Measurements from ENCODE around the gene OR56A1. TPM values are rescaled to one million over a fixed set of nuclear protein-coding genes. Genes with fewer than 3 reads are reported as not detected.

OR56A1 gene
- total RNA-seq (2021; ENCODE audit: unreplicated experiment) (not detected), Bru-seq, nascent RNA (percentile 6 among the genes with signal in this experiment), BruChase-seq, experiment 1, labeled RNA remaining after a 2-hour chase (percentile 12 among the genes with signal in this experiment), BruChase-seq, experiment 2, labeled RNA remaining after a 6-hour chase (percentile 10 among the genes with signal in this experiment)
- not detected for polyA plus RNA-seq (2012; ENCODE audit: insufficient read length)
- long read RNA-seq = 0 reads

DNA sequence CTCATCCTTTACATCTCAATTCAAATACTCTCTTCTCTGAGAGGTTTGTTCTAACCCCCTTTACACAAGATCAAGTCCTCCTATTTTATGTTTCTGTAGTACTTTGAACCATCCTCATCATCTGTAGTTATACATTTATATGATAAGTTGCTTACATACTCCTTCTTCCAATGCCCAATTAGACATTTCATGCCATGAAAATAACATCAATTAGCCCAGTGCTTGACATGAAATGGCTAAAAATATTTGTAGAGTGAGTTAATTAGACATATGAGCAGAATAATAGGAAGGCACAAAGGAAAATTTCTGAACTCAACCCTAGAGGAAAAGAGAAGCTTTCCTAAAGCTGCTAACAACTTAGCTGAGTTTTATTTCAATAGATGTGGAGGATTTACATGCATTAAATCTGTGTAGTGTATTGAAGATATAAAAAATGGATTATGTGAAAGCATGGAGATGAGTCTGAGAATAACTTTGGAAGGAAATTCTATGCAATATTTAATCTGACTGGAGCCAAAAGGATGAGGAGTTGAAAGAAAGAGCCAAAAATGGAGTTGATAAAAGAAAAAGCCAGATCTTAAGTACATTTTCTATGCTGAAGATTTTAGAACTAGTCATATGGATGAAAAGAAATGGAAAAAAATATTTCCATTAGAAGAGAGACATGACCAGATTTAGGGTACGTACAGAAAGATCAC is at the start of gene OR56A1:
Gene OR56A1, minus strand, starts transcription at position 51 of the 698 bp plus-strand sequence. CDS start 3,066 bp downstream, outside the sequence.
- no peaks in the 10 kb centered on the region for H3K9me3 ChIP-seq (ENCODE audit: control insufficient read depth, insufficient read depth, low read depth, low read length)
- H3K4me3 ChIP-seq (ENCODE audit: low read depth in 2 of 2, low read length in 2 of 2) = no peak within 1 kb of the TSS
- TF ChIP-seq, protein P1, sequence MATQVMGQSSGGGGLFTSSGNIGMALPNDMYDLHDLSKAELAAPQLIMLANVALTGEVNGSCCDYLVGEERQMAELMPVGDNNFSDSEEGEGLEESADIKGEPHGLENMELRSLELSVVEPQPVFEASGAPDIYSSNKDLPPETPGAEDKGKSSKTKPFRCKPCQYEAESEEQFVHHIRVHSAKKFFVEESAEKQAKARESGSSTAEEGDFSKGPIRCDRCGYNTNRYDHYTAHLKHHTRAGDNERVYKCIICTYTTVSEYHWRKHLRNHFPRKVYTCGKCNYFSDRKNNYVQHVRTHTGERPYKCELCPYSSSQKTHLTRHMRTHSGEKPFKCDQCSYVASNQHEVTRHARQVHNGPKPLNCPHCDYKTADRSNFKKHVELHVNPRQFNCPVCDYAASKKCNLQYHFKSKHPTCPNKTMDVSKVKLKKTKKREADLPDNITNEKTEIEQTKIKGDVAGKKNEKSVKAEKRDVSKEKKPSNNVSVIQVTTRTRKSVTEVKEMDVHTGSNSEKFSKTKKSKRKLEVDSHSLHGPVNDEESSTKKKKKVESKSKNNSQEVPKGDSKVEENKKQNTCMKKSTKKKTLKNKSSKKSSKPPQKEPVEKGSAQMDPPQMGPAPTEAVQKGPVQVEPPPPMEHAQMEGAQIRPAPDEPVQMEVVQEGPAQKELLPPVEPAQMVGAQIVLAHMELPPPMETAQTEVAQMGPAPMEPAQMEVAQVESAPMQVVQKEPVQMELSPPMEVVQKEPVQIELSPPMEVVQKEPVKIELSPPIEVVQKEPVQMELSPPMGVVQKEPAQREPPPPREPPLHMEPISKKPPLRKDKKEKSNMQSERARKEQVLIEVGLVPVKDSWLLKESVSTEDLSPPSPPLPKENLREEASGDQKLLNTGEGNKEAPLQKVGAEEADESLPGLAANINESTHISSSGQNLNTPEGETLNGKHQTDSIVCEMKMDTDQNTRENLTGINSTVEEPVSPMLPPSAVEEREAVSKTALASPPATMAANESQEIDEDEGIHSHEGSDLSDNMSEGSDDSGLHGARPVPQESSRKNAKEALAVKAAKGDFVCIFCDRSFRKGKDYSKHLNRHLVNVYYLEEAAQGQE (IDR thresholded peaks at IDR 0.05; ENCODE audit: insufficient read depth in 1 of 2, low read depth in 2 of 2, low read length in 1 of 2) = no peak
- TF ChIP-seq POLR2AphosphoS5 (IDR thresholded peaks at IDR 0.05; ENCODE audit: low read depth, low read length) (no peak), TCF7L2 (IDR thresholded peaks at IDR 0.05; ENCODE audit: low read depth, low read length) (no peak), SIN3A (IDR thresholded peaks at IDR 0.05; ENCODE audit: borderline replicate concordance, insufficient read depth, low read depth, low read length) (no peak)
- TF ChIP-seq, protein P2, sequence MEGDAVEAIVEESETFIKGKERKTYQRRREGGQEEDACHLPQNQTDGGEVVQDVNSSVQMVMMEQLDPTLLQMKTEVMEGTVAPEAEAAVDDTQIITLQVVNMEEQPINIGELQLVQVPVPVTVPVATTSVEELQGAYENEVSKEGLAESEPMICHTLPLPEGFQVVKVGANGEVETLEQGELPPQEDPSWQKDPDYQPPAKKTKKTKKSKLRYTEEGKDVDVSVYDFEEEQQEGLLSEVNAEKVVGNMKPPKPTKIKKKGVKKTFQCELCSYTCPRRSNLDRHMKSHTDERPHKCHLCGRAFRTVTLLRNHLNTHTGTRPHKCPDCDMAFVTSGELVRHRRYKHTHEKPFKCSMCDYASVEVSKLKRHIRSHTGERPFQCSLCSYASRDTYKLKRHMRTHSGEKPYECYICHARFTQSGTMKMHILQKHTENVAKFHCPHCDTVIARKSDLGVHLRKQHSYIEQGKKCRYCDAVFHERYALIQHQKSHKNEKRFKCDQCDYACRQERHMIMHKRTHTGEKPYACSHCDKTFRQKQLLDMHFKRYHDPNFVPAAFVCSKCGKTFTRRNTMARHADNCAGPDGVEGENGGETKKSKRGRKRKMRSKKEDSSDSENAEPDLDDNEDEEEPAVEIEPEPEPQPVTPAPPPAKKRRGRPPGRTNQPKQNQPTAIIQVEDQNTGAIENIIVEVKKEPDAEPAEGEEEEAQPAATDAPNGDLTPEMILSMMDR (IDR thresholded peaks at IDR 0.05) = no peak
- no TSS peak for BruUV-seq (replicated peaks)
- no peak for ATAC-seq
- peaks cover 6% of the 10 kb centered on the region; the same call in 1 of the 2 replicates for H3K27me3 ChIP-seq (ENCODE audit: control insufficient read depth, insufficient read depth, low read length)
- in situ Hi-C loops (cut with HindIII; ENCODE audit: low pct_unique_long_range_greater_than_20kb, low sequenced_read_pairs) (no loop called here), intact Hi-C loops (cut with micrococcal nuclease; ENCODE audit: unreplicated experiment) (no loop called here)
- no peaks in the 10 kb centered on the region for H3K36me3 ChIP-seq (ENCODE audit: control insufficient read depth, insufficient read depth, low read length)
- CTCF ChIA-PET = no interaction called here
- POLR2A ChIA-PET = no interaction called here
- DNase-seq (ENCODE audit: low read depth, low spot score) = no peak
- H3K4me1 ChIP-seq (ENCODE audit: control insufficient read depth, insufficient read depth, low read length) = no peaks in the 10 kb centered on the region
- no peak within 1 kb of the TSS for H3K27ac ChIP-seq (ENCODE audit: low read length)

- no peaks in the 10 kb centered on the region for H3K4me1 ChIP-seq (ENCODE audit: control insufficient read depth, insufficient read depth, low read length)
- H3K27ac ChIP-seq (ENCODE audit: low read length) = no peak overlapping the region
- POLR2A ChIA-PET = interaction anchor here (0.6 kb wide), 1 partner anchor 8 kb away, joined by 3 read pairs; no protein-coding TSS in a partner anchor
- no peak for DNase-seq (ENCODE audit: low read depth, low spot score)
- in situ Hi-C loops (cut with HindIII; ENCODE audit: low pct_unique_long_range_greater_than_20kb, low sequenced_read_pairs) (no loop called here), intact Hi-C loops (cut with micrococcal nuclease; ENCODE audit: unreplicated experiment) (no loop called here)
- TF ChIP-seq, protein P2 (IDR thresholded peaks at IDR 0.05) = no peak
- H3K4me3 ChIP-seq (ENCODE audit: low read depth in 2 of 2, low read length in 2 of 2) = no peak overlapping the region
- no TSS peak for BruUV-seq (replicated peaks)
- H3K27me3 ChIP-seq (ENCODE audit: control insufficient read depth, insufficient read depth, low read length) = peaks cover 4% of the 10 kb centered on the region; the same call in 1 of the 2 replicates
- H3K9me3 ChIP-seq (ENCODE audit: control insufficient read depth, insufficient read depth, low read depth, low read length) = no peaks in the 10 kb centered on the region
- no peak for ATAC-seq
- no peaks in the 10 kb centered on the region for H3K36me3 ChIP-seq (ENCODE audit: control insufficient read depth, insufficient read depth, low read length)
- CTCF ChIA-PET = no interaction called here
Measured at GRCh38 chr11:6079463-6079862, 48.9 kb upstream of the OR56A1 start.
